Fibroblast of the aortic adventitia (primary cell): ENCODE results near the gene ADISSP. TPM values are rescaled to one million over a fixed set of nuclear protein-coding genes. Genes with fewer than 3 reads are reported as not detected.

ENCODE experiments used
- DNase-seq: peaks from one replicate; pipeline ENCODE4 v3.0.0-alpha.2; 2010; ENCODE audit warnings: low read depth
- H3K4me3 ChIP-seq: 2 replicates; pipeline ENCODE4 v1.5.1; 2011; ENCODE audit warnings: low read depth, mild to moderate bottlenecking, control low read depth, low read length, moderate library complexity
- total RNA-seq: library from RNA; depleted of rRNA; stranded (reverse); fragments of >200 nt; gene quantifications from 2 replicates; pipeline ENCODE4 v1.2.3, GENCODE V29; 2012; ENCODE audit warnings: low replicate concordance
- TF ChIP-seq, protein P1 (sequence below): IDR thresholded peaks from 2 replicates; pipeline ENCODE4 v1.5.1; 2011; ENCODE audit warnings: mild to moderate bottlenecking, low read length, control low read depth, inconsistent platforms; ENCODE audit not compliant: insufficient read depth

Gene ADISSP
- total RNA-seq, 1 donor: 28.4 TPM

DNA sequence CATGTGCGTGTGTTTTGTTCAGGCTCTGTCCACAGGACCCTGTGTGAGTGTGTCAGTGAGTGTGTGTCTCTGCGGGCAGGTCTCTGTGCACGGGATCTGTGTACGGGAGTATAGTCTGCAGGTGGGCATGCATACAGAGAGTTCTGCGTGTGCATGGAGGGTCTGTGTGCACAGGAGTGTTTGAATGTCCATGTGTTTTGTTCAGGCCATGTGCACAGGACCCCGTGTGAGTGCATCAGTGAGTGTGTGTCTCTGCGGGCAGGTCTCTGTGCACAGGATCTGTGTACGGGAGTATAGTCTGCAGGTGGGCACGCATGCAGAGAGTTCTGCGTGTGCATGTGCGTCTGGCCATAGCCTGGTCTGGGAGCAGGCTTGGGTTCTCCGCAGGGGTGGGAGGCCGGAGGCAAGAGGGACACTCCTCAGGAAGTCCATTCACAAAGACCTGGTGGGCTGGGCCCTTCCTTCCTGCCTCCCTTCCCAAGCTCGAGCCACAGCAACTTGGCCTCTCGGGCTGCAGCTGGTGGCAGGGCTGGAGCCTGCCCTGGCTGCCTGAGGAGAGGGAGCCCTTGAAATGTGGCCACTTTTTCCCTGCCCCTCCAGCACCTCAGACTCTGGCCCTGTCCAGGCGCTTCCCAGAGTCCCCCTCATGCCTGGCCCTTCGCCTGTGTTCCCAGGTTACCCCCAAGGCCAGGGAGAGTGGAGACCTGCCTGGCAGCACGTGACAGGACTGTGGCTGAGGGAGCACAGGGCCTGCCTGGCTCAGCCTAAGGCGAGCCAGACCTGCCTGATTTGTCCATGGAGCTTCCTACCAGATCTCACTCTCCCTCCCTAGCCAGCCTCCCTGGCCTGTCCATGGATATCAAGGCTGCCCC lies 28.3 kb downstream of the ADISSP start:
- no peak for DNase-seq
- TF ChIP-seq, protein P1, sequence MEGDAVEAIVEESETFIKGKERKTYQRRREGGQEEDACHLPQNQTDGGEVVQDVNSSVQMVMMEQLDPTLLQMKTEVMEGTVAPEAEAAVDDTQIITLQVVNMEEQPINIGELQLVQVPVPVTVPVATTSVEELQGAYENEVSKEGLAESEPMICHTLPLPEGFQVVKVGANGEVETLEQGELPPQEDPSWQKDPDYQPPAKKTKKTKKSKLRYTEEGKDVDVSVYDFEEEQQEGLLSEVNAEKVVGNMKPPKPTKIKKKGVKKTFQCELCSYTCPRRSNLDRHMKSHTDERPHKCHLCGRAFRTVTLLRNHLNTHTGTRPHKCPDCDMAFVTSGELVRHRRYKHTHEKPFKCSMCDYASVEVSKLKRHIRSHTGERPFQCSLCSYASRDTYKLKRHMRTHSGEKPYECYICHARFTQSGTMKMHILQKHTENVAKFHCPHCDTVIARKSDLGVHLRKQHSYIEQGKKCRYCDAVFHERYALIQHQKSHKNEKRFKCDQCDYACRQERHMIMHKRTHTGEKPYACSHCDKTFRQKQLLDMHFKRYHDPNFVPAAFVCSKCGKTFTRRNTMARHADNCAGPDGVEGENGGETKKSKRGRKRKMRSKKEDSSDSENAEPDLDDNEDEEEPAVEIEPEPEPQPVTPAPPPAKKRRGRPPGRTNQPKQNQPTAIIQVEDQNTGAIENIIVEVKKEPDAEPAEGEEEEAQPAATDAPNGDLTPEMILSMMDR: no peak
- no peak overlapping the region for H3K4me3 ChIP-seq

DNA sequence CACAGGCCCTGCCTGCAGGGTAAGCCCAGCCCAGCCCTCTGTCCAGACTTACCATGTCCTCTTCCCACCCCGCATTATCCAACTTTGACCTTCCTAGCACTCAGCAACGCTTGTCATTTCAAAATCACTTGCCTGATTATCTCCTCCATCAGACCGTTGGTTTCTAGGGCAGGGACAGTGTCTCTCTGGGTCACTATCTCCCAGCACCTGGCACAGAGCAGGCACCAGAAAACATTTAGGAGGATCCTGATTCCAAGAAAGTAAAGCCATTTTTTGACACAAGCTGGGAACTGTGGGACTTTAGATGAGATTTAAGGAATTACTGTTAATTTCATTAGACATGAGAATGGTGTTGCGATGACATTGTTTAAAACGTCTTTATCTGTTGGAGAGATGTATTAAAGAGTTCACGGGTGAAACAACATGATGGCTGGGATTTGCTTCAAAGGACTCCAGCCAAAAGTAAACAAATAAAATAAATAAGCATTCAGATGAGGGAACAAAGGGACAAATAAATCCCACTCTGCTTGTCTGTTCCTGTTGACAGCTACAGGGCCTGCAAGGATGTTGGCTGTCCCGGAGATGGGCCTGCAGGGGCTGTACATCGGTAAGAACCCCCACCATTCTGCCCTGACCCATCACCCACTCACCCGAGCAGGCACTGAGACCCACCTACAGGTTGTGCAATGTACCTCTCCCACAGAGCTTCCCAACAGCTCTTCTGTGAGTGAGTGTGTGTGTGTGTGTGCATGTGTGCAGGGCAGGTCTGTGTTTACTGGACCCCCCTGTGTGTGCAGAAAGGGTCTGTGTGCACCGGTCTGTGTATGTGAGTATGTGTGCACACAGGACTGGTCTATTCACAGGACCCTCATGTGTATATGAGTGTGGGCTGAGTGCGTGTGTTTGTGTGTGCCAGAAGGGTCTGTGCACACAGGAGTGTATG lies 29.2 kb downstream of the ADISSP start:
- no peak overlapping the region for H3K4me3 ChIP-seq
- TF ChIP-seq, protein P1: no peak
- no peak for DNase-seq

DNA sequence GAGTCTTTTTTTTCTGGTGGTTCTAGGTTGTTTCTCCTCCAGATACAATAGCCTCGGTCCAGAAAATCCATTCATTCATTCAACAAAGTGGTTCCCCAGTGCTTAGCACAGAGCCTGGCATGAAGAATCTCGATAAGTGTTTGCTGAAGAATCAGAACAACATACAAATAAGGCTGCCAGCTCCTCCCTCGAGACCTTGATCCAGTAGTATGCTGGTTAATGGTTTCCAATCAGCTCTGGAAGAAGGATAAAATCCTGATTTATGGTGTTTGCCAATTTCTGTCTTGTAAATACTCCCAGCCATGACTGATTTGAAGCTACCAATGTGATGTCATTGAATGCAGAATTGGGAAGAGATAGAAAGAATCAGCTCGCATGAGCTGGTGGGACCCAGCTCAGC lies 31.8 kb downstream of the ADISSP start:
- no peak for DNase-seq
- TF ChIP-seq, protein P1: no peak

DNA sequence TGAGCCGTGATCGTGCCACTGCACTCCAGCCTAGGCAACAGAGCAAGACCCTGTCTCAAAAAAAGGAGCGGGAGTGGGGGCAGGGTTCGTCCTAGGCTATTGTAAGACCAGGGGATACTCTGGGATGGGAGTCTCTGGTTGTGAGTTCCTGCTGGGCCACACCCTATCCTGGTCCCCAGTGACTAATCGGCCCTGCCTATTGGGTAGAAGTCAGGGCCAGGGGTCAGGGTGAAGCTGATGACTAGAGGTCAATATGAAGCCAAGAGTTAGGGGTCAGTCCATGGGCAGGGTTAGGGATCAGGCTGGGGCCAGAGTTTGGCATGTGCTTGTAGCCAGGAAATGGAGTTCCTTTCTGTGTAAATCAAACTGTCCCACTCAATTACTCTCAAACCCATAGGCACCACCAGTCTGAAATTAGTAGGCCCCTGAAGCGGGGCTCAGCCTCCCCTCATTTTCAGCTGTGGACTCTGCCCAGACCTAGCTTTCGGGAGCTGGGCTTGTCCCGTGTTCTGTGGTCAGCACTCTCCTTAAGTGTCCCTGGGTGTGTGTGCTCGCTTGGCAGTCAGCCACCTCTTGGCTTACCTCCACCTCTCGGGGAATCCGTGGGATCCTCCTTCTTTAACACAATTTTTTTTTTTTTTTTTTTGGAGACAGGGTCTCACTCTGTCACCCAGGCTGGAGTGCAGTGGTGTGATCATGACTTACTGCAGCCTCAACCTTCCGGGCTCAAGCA lies 33.3 kb downstream of the ADISSP start:
- TF ChIP-seq, protein P1: no peak
- H3K4me3 ChIP-seq: no peak overlapping the region
- no peak for DNase-seq

More for the DNA sequence above, 31.8 kb downstream of the ADISSP start:
- H3K4me3 ChIP-seq: no peak overlapping the region

DNA sequence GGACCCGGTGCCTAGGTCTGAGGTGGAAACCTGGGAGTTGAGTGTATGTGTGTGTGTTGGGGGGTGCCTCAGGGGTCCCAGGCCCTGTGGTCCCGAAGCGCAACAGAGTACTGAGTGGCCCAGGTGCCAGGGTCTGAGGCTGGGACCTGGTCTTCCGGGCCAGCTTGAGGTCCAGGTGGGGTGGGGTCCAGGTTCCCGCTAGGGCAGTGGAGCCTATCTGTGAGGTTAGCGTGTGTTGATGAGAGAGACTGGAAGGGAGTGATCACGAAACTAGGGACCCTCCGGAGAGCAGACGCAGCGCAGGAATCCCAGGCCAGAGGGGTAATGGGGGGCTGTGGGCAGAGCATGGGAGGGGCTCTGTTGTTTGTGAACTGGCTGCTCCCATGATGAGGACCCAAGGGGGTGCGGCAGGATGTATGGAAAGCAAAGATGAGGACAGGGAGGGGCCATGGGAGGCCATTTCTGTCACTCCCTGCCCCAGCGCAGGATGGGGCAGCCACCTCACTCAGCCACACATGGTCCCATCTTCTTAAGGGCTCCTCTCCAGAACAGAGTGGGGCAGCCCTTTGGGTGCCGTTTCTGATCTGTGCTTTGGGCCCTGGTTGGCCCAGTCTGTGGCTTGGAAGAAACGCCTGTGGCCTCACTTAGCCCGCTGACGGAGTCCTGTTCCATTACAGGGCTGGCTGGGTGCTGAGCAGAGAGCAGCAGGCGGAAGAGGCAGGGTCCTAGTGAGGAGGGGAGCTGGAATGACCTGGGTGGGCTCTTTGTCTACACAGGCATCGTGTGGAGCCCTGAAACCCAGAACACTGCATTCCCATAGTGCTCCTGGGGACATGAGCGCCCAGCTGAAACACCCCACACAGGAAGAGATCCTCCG lies 34.2 kb downstream of the ADISSP start:
- TF ChIP-seq, protein P1: no peak
- no peak for DNase-seq
- no peak overlapping the region for H3K4me3 ChIP-seq
